ENCODE results near the gene TTC23.
"Not testable (repeated sequence)": the region's sequence is repeated elsewhere in the genome, so short reads cannot be mapped to it uniquely, and the experiment has no call there.

The TTC23 gene

GRCh38 chr15:99120050-99120777 is 129.2 kb downstream of the TTC23 start:
- no peak for DNase-seq (ENCODE audit: low read depth, low spot score)

- DNase-seq (ENCODE audit: low read depth, low spot score), result no peak
Measured at GRCh38 chr15:99118801-99119546, 130.4 kb downstream of the TTC23 start.

- DNase-seq (ENCODE audit: low read depth, low spot score), result no peak
Measured at GRCh38 chr15:99118258-99118632, 131.1 kb downstream of the TTC23 start.

- DNase-seq (ENCODE audit: low read depth, low spot score), result no peak
Measured at GRCh38 chr15:99117563-99118257, 131.7 kb downstream of the TTC23 start.

GRCh38 chr15:99117111-99117510 is 132.3 kb downstream of the TTC23 start:
- DNase-seq (ENCODE audit: low read depth, low spot score), result no peak

GRCh38 chr15:99115300-99116215 is 133.8 kb downstream of the TTC23 start:
- DNase-seq (ENCODE audit: low read depth, low spot score), result no peak

DNA sequence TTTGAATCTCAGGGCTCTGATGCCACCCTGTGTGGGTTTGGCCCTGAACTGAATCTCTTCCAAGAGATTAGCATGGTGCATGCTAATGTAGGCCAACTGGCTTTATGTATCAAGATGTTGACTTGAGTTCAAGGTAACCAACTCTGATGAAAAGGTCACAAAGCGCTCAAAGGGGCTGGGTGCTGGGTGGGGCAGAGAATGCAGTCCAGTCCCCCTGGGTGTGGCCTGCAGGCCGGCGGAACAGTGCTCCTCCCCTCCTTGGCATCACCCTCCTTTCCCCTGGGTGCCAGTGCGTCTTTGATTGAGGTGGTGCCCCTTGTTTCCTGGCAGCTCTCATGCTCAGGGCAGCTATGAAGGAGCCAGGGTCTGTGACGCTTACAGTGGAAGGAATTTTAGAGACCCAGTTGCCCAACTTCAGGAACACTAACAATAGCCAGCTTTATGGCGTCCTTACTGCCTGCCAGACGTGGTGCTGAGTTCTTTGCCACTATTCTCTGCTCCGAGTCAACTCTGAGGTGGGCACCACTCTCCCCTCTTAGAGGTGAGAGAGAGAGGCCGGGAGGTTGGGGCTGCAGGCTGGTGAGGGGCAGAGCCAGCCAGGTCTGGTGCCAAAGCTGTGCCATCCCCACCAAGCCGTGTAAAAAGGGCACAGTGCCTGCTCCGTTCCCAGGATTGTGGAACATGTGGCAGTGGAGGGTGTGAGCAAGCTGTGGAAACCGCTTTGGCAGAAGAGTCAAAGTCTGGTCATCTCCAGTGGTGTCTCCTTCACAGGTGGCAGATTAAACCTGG is 134.7 kb downstream of the TTC23 start:
- no peak for DNase-seq (ENCODE audit: low read depth, low spot score)

- DNase-seq (ENCODE audit: low read depth, low spot score), result no peak
Measured at GRCh38 chr15:99113547-99114271, 135.7 kb downstream of the TTC23 start.

GRCh38 chr15:99111641-99112040 is 137.7 kb downstream of the TTC23 start:
- DNase-seq (ENCODE audit: low read depth, low spot score), result not testable (repeated sequence)

DNA sequence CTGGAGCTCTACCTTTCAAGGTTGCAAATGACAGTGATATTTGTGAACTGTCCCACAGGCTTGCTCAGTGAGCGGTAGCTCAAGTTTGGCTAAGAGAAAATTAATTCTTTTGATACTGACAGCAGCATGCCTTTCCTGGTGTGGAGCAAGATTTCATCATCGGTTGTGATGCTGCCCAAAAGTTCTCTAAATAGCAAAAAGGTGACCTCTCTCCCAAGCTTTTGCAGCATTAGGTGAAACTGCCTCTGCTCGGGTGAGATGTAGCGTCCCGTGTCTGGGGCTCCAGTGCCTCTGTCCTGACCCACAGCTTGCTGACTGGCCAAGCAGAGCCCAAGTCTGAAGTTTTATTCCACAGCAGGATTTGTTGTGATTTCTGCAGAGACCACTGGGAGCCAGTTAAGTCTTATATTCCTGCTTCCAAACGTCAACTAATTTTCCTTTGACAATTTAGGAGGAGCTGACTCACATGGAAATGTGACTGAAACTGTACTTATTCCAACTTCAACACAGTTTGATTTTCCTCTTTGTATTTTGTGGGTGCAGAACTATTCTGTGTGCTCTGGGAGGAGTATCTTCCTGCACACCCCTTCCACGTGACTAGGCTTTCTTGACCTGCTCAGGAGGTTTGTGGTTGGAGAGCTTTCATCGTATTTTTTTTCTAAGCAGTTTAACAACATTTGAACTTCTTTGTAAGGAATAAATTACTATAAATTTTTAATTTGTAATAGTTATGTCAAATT is 138.6 kb downstream of the TTC23 start:
- DNase-seq (ENCODE audit: low read depth, low spot score), result no peak

GRCh38 chr15:99110093-99110492 is 139.3 kb downstream of the TTC23 start:
- no peak for DNase-seq (ENCODE audit: low read depth, low spot score)

GRCh38 chr15:99109555-99110021 is 139.8 kb downstream of the TTC23 start:
- DNase-seq (ENCODE audit: low read depth, low spot score), result no peak

DNA sequence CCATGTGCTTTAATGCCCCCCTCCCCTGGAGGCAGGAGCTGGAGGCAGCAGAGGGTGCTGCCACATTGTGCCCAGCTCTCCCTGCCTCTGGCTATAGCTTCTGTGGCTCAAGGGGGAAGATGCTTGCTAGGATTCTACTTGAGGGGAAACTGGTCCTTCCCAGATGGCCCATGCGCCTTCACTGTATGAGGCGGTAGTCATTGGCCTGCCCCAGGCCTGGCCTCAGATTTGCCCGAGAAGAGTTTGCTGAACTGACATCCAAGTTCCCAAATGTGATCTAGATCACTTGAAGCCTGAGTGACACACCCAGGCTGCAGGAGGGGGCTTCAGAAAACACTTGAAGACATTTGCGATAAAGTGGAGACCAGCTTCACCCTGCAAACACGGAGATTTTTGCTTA is 140.4 kb downstream of the TTC23 start:
- no peak for DNase-seq (ENCODE audit: low read depth, low spot score)

DNA sequence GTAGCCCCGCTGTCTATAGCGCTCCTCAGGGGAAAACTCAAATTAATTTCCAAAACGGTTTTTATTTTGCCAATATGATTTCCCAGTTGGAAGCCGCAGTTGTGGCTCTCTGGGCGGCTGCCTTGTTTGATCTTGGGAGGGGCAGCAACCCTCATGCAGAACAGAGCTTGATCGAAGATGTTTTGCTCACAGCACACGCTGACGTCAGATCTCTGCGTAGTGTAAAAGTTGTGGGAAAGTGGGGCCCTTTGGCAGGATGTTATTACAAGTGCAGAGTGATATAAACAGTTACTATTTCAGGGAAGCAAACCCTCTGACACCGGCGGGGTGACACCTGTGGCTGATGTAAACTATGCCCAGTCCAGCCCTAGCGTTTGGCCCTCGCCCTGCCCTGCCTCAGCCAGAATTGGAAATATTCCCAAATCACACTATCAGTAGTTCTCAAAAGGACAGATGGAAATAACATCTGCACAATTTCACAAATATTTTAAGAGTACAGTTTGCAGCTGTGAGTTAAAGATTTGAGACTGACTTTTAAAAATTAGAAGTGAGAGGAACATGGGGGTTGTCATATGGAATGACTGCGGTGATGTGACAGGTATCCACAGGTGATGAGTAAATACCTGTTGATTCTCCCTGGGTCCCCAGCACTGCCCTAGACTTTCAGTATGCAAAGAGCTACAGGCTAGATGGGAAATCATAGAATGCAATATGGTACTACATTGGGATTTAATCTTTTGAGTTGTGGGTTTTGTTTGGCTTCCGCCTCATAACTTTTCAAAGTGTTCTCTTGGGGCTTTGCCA is 142.8 kb downstream of the TTC23 start:
- no peak for DNase-seq (ENCODE audit: low read depth, low spot score)

- no peak for DNase-seq (ENCODE audit: low read depth, low spot score)
Measured at GRCh38 chr15:99105514-99106341, 143.7 kb downstream of the TTC23 start.

- DNase-seq (ENCODE audit: low read depth, low spot score), result no peak
Measured at GRCh38 chr15:99104788-99105513, 144.4 kb downstream of the TTC23 start, which contains the start of gene SYNM. TSS of gene SYNM (plus strand) at chr15:99105080. CDS start at chr15:99105200, 120 bp downstream.

- no peak for DNase-seq (ENCODE audit: low read depth, low spot score)
Measured at GRCh38 chr15:99103279-99103678, 146.1 kb downstream of the TTC23 start.
